LNCaP clone FGC (cell line): ENCODE data around the gene WIPF2.

Source experiments
- DNase-seq: peaks from one replicate; pipeline ENCODE4 v3.0.0-alpha.2; 2011; ENCODE audit warnings: low read depth
- H3K4me3 ChIP-seq: 2 replicates; pipeline ENCODE4 v1.5.1; 2011; ENCODE audit warnings: mild to moderate bottlenecking, low read depth, low read length, control low read depth
- CTCF ChIP-seq: IDR thresholded peaks from 2 replicates; pipeline ENCODE4 v1.5.1; 2012; ENCODE audit warnings: mild to moderate bottlenecking; ENCODE audit not compliant: control insufficient read depth, insufficient read depth; ENCODE audit errors: extremely low read depth

WIPF2 gene

GRCh38 chr17:40253565-40253964, 34.5 kb downstream of the WIPF2 start:
- no peak for TF ChIP-seq CTCF
- no peak for DNase-seq
- no peak overlapping the region for H3K4me3 ChIP-seq

GRCh38 chr17:40259505-40259904, 40.4 kb downstream of the WIPF2 start:
- DNase-seq: no peak
- TF ChIP-seq CTCF: no peak
- H3K4me3 ChIP-seq: no peak overlapping the region

- no peak overlapping the region for H3K4me3 ChIP-seq
- TF ChIP-seq CTCF: no peak
- DNase-seq: no peak
These were observed 41.4 kb downstream of the WIPF2 start for GRCh38 chr17:40260528-40260927.

GRCh38 chr17:40264458-40265185, 45.5 kb downstream of the WIPF2 start:
- DNase-seq: no peak
- H3K4me3 ChIP-seq: no peak overlapping the region
- TF ChIP-seq CTCF: no peak

- TF ChIP-seq CTCF: no peak
- H3K4me3 ChIP-seq: no peak overlapping the region
- DNase-seq: no peak
These were observed 46.2 kb downstream of the WIPF2 start for GRCh38 chr17:40265337-40265736.

- DNase-seq: no peak
- no peak for TF ChIP-seq CTCF
- no peak overlapping the region for H3K4me3 ChIP-seq
These were observed 47.8 kb downstream of the WIPF2 start for GRCh38 chr17:40266882-40267281.

- TF ChIP-seq CTCF: no peak
- H3K4me3 ChIP-seq: no peak overlapping the region
- no peak for DNase-seq
These were observed 49.1 kb downstream of the WIPF2 start for GRCh38 chr17:40268141-40268712.
